HEK293 (cell line): ENCODE results near the gene SLC2A11.
"Not testable (repeated sequence)": the region's sequence is repeated elsewhere in the genome, so short reads cannot be mapped to it uniquely, and the experiment has no call there.

Source experiments
- CTCF ChIA-PET: fragments of 350-600 bp; formaldehyde crosslinking; extraction: SDS; loops from one replicate; lab custom pipeline; 2021; ENCODE audit warnings: antibody characterized with exemption; lab: Yijun Ruan, JAX
- POLR2A ChIA-PET: fragments of 300-600 bp; formaldehyde crosslinking; extraction: SDS; loops from one replicate; lab custom pipeline; 2020; ENCODE audit warnings: antibody characterized with exemption, inconsistent platforms; lab: Yijun Ruan, JAX
- H3K27ac ChIP-seq: fragments of 200-500 bp; sonication (Bioruptor generic); 2 replicates; pipeline ENCODE4 v1.5.1; 2014; ENCODE audit warnings: low read depth, low read length, control low read depth, inconsistent platforms; ENCODE audit errors: extremely low read depth
- H3K36me3 ChIP-seq, 2 experiments: fragments of 200-500 bp in 1 of 2; sonication (Bioruptor generic) in 1 of 2; 1 replicate in 1 of 2; 2 replicates in 1 of 2; pipeline ENCODE4 v1.5.1; 2014 to 2017; ENCODE audit warnings: inconsistent platforms in 2 of 2, low read length in 2 of 2; ENCODE audit not compliant: control insufficient read depth in 2 of 2, insufficient read depth in 1 of 2
- H3K4me1 ChIP-seq: fragments of 200-500 bp; sonication (Bioruptor generic); 2 replicates; pipeline ENCODE4 v1.5.1; 2014; ENCODE audit warnings: mild to moderate bottlenecking, low read length, inconsistent platforms; ENCODE audit not compliant: control insufficient read depth, insufficient read depth
- H3K4me3 ChIP-seq: 2 replicates; pipeline ENCODE4 v1.5.1; 2011; ENCODE audit warnings: low read depth, mild to moderate bottlenecking, control low read depth, low read length, moderate library complexity
- H3K9me3 ChIP-seq: fragments of 200-500 bp; sonication (Bioruptor generic); 2 replicates; pipeline ENCODE4 v1.5.1; 2014; ENCODE audit warnings: low read depth, low read length, inconsistent platforms; ENCODE audit not compliant: control insufficient read depth, insufficient read depth
- GFI1B ChIP-seq: fragments of 450-650 bp; formaldehyde crosslinking; IDR thresholded peaks from 2 replicates; pipeline ENCODE4 v1.5.1; 2016; ENCODE audit warnings: missing biosample characterization, missing genetic modification characterization
- KLF9 ChIP-seq: fragments of 450-650 bp; formaldehyde crosslinking; IDR thresholded peaks from 2 replicates; pipeline ENCODE4 v1.5.1; 2016; ENCODE audit warnings: missing biosample characterization, missing genetic modification characterization, low read depth
- PRDM10 ChIP-seq: fragments of 450-650 bp; formaldehyde crosslinking; IDR thresholded peaks from 2 replicates; pipeline ENCODE4 v1.5.1; 2016; ENCODE audit warnings: missing biosample characterization, missing genetic modification characterization
- PRDM6 ChIP-seq: fragments of 450-650 bp; formaldehyde crosslinking; IDR thresholded peaks from 2 replicates; pipeline ENCODE4 v1.5.1; 2017; ENCODE audit warnings: missing biosample characterization, missing genetic modification characterization
- SP7 ChIP-seq: fragments of 450-650 bp; formaldehyde crosslinking; IDR thresholded peaks from 2 replicates; pipeline ENCODE4 v1.5.1; 2016; ENCODE audit warnings: missing biosample characterization, missing genetic modification characterization
- ZNF324 ChIP-seq: fragments of 450-650 bp; formaldehyde crosslinking; IDR thresholded peaks from 2 replicates; pipeline ENCODE4 v1.5.1; 2016; ENCODE audit warnings: missing biosample characterization, missing genetic modification characterization
- ZSCAN4 ChIP-seq: fragments of 450-650 bp; formaldehyde crosslinking; IDR thresholded peaks from 2 replicates; pipeline ENCODE4 v1.5.1; 2017; ENCODE audit warnings: missing biosample characterization, missing genetic modification characterization
- TF ChIP-seq, protein P1 (sequence below): fragments of 450-650 bp; formaldehyde crosslinking; IDR thresholded peaks from 2 replicates; pipeline ENCODE4 v1.5.1; 2016; ENCODE audit warnings: missing biosample characterization, missing genetic modification characterization, low read depth

SLC2A11 gene

DNA sequence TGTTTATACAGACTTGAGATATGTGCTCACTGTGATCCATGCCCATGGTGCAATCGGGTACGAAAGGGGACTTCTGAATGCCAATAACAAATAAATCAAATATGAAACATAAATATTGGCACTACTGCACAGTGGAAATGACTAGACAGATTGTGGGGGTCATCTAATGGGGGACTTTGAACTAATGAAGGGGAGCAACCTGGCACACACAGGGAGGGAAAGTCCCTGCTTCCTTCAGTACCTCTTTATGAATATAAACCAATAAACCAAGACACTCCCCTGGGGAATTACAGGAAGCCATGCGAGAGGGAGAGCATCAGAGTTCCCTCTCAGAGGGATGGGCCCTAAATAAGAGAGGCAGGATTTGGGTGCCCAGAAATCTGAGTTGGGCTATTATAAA is 57.6 kb downstream of the SLC2A11 start:
- ChIA-PET POLR2A (no interaction called here), CTCF (no interaction called here)
- Histone ChIP-seq H3K27ac (no peak overlapping the region), H3K9me3 (no peaks in the 10 kb centered on the region), H3K36me3 (no peaks in the 10 kb centered on the region), H3K4me3 (no peak overlapping the region), H3K4me1 (peaks cover 4% of the 10 kb centered on the region; the same call in 1 of the 2 replicates)
- TF ChIP-seq PRDM10 (no peak), KLF9 (no peak), SP7 (tag by site-specific recombination) (no peak), ZNF324 (no peak), GFI1B (tag by site-specific recombination) (no peak), PRDM6 (tag by site-specific recombination) (no peak), ZSCAN4 (tag by site-specific recombination) (no peak)
- TF ChIP-seq, protein P1, sequence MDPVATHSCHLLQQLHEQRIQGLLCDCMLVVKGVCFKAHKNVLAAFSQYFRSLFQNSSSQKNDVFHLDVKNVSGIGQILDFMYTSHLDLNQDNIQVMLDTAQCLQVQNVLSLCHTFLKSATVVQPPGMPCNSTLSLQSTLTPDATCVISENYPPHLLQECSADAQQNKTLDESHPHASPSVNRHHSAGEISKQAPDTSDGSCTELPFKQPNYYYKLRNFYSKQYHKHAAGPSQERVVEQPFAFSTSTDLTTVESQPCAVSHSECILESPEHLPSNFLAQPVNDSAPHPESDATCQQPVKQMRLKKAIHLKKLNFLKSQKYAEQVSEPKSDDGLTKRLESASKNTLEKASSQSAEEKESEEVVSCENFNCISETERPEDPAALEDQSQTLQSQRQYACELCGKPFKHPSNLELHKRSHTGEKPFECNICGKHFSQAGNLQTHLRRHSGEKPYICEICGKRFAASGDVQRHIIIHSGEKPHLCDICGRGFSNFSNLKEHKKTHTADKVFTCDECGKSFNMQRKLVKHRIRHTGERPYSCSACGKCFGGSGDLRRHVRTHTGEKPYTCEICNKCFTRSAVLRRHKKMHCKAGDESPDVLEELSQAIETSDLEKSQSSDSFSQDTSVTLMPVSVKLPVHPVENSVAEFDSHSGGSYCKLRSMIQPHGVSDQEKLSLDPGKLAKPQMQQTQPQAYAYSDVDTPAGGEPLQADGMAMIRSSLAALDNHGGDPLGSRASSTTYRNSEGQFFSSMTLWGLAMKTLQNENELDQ: no peak

GRCh38 chr22:23920267-23920611 is 62.6 kb downstream of the SLC2A11 start:
- H3K27ac ChIP-seq, H3K4me1 ChIP-seq, H3K9me3 ChIP-seq, H3K4me3 ChIP-seq, H3K36me3 ChIP-seq, CTCF ChIA-PET: not testable (repeated sequence)
- POLR2A ChIA-PET: interaction anchor here (0.7 to 1.3 kb wide), 3 partner anchors 26 to 665 kb away, joined by 4 to 7 read pairs (median 5); partner anchors contain the start of genes MIF and SLC2A11

GRCh38 chr22:23921586-23922201 is 64.0 kb downstream of the SLC2A11 start:
- H3K36me3 ChIP-seq, H3K4me3 ChIP-seq, H3K4me1 ChIP-seq, H3K9me3 ChIP-seq, H3K27ac ChIP-seq: not testable (repeated sequence)
- POLR2A ChIA-PET: interaction anchor here (0.6 to 1.7 kb wide), 3 partner anchors 8 to 1153 kb away, joined by 3 to 5 read pairs (median 5); partner anchors contain the start of gene MIF
- CTCF ChIA-PET: interaction anchor here (0.8 to 1.0 kb wide), 3 partner anchors 8 to 33 kb away, joined by 3 to 6 read pairs (median 3); partner anchors contain the start of gene MIF
